Activated naive CD4-positive, alpha-beta T cell treated with anti-CD3 and anti-CD28 coated beads, Interleukin-2, amount 50 U/mL, for 72 hours (primary cell): ENCODE data around the gene DAPK3. TPM values are rescaled to one million over a fixed set of nuclear protein-coding genes. Genes with fewer than 3 reads are reported as not detected.
"Not testable (repeated sequence)": the region's sequence is repeated elsewhere in the genome, so short reads cannot be mapped to it uniquely, and the experiment has no call there.

Experiments
- ATAC-seq, 2 donors: fragments of 150-1000 bp; cut with Tn5 transposase; 2 replicates each; pipeline ENCODE4 v1.10.0; 2021; ENCODE audit warnings: mild to moderate bottlenecking in 2 of 2, moderate library complexity in 2 of 2
- DNase-seq, 2 donors: peaks; one replicate each; pipeline ENCODE4 v3.0.0; 2021 to 2022; ENCODE audit warnings: low spot score in 2 of 2
- H3K27ac Mint-ChIP-seq, 2 donors: one replicate each; pipeline ENCODE4 v1.8.0; 2022; ENCODE audit warnings: mild to moderate bottlenecking in 2 of 2, mixed read lengths in 2 of 2
- H3K36me3 Mint-ChIP-seq, 2 donors: one replicate each; pipeline ENCODE4 v1.8.0; 2022; ENCODE audit warnings: mixed read lengths in 2 of 2
- H3K9me3 Mint-ChIP-seq, 2 donors: one replicate each; pipeline ENCODE4 v1.8.0; 2022; ENCODE audit warnings: mixed read lengths in 2 of 2
- total RNA-seq, 2 donors: library from RNA; stranded (reverse); gene quantifications; one replicate each; pipeline ENCODE4 v1.2.3, GENCODE V29; 2022

DAPK3 gene
- total RNA-seq, 2 donors from 2014 or later = 28.4 to 61.4 TPM

DNA sequence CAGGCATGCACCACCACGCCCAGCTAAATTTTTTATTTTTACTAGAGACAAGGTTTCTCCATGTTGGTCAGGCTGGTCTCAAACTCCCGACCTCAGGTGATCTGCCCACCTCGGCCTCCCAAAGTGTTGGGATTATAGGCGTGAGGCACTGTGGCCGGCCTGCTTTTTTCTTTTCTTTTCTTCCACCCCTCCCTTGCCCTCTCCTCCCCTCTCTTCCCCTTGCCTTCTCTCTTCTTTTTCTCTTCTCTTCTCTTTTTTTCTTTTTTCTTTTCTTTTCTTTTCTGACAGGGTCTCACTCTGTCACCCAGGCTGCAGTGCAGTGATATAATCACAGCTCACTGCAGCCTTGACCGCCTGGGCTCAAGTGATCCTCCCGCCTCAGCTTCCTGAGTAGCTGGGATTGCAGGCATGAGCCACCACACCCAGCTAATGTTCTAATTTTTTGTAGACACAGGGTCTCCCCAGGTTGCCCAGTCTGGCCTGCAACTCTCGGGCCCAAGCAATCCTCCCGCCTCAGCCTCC is 18.1 kb downstream of the DAPK3 start:
- not testable (repeated sequence) for H3K9me3 Mint-ChIP-seq, DNase-seq, ATAC-seq, H3K36me3 Mint-ChIP-seq
- H3K27ac Mint-ChIP-seq = peak overlapping the region; percentile 9 to 13

DNA sequence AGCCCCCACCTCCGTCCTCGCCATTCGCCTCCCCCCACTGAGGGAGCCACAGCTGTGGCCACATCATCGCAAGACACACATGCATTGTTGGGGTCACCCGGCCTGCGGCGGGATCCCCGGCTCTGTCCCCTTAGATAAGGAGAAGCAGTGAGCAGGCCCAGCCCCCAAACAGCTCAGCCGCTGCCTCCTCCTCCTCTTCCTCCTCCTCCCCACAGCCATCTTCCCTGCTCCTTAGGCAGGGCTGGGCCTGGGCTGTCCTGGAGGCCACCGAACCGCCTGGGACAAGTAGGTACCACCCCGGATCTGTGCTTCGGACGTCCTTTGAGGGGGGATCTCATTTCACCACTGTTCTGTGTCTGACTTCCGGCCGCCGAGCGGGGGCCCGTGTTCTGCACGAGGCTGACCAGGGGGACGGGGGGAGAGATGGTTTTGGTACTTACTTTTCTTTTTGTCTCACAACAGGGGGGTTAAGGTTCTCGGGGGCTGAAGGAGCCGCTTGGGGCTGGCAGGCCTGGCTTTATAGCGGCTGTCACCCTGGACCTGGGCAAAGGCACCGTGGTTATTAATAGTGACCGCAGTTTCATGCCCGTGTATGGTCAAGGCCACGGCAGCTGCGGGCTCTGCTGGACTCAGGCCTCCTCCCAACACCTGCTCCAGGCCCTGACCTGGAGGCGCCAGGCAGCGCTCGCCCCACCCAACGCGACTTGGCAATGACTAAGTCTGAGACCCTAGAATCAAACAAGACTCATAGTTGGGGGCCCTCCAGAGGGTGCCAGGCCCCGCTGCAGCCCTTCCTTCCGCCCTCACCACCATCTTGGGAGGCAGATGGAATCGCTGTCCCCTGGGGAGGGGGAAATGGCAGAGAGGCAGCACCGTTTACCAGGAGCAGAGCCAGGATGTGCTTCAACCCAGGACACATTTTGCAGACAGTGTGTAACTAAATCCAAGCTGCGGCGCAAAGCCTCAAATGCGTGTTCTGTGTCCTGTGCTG is 19.7 kb downstream of the DAPK3 start:
- Mint-ChIP-seq H3K36me3 (no peaks in the 10 kb centered on the region), H3K9me3 (no peaks in the 10 kb centered on the region), H3K27ac (peak overlapping the region; percentile 14 to 64)
- ATAC-seq (peak; percentile 21 to 39), DNase-seq (no peak)

DNA sequence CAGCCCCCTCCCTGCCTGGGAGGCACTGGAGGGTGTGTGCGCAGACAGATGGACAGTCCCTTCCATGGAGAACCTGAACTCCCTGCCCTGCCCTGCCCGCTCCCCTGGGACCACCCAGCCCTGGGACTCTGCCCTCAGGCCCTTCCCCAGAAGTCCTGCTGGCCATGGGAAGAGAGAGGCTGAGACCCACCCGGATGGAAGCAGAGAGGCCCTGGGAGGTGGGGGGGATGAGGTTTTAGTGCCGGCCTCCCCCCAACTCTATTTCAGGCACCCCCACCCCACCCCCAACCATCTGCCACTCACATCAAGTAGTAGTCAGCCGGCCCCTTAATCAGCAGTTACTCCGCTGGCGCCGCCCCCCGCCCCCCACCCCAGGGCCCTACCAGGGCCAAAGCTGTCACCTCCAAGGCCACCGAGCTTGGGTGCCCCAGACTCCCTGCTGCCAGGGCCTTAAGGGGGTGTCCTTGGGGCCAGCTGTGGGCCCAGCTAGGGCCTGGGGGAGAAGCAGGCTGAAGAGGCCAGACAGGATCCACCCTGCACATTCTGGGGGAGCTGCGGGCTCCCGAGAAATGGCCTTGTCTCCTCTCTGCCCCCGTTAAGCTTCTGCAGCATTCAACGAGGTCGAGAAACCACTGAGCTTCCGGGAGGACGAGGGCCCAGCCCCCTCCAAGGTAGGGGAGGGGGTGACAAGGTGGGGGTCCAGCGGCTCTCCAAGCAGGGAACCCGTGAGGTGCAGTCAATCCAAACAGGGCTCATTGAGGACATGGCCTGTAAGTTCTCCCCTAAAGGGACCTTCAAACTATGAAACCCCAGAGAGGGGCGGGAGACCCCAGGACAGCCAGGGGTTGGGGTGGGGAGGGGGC is 20.7 kb downstream of the DAPK3 start:
- Mint-ChIP-seq H3K9me3 (no peaks in the 10 kb centered on the region), H3K36me3 (no peaks in the 10 kb centered on the region), H3K27ac (no peak overlapping the region)
- DNase-seq (no peak), ATAC-seq (no peak)

DNA sequence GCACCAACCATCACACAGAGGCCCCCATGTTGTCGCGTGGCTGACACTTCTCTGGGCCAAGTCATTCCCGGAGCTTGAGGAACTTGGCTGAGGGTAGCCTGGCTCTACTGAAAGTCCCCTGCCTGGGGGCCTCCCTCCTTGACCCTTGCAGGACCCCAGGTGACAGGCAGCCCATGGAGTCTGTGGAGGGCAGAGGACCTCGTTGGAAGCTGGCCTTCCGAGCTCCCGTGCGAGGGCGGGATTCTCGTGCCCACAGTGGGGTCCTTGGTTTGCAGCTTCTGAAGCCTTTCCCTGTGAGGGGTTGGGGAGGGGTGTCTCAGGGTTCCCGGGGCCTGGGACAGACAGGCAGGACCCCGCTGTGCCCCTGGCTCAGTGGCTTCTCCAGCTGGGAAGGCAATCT is 21.6 kb downstream of the DAPK3 start:
- DNase-seq (no peak), ATAC-seq (no peak)
- Mint-ChIP-seq H3K27ac (no peak overlapping the region), H3K9me3 (no peaks in the 10 kb centered on the region), H3K36me3 (no peaks in the 10 kb centered on the region)

DNA sequence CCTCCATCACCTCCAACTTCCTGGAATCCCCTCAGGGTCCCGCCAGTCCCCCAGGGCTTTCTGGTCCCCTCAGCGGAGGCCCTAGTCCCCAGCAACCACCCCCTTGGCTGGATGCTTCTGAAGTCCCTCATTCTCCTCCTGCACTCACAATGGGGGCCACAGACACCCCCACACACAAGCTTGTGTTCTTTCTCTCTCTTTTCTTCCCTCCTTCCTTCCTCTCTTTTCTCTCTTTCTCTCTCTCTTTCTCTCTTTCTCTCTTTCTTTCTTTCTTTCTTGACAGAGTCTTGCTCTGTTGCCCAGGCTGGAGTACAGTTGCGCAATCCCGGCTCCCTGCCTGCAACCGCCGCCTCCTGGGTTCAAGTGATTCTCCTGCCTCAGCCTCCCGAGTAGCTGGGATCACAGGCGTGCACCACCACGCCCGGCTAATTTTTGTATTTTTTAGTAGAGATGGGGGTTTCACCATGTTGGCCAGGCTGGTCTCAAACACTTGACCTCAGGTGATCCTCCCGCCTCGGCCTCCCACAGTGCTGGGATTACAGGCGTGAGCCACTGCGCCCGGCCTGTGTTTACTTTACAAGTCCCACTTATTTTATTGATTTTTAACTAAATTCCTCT is 23.5 kb downstream of the DAPK3 start:
- H3K27ac Mint-ChIP-seq, H3K9me3 Mint-ChIP-seq, H3K36me3 Mint-ChIP-seq, ATAC-seq, DNase-seq: not testable (repeated sequence)

DNA sequence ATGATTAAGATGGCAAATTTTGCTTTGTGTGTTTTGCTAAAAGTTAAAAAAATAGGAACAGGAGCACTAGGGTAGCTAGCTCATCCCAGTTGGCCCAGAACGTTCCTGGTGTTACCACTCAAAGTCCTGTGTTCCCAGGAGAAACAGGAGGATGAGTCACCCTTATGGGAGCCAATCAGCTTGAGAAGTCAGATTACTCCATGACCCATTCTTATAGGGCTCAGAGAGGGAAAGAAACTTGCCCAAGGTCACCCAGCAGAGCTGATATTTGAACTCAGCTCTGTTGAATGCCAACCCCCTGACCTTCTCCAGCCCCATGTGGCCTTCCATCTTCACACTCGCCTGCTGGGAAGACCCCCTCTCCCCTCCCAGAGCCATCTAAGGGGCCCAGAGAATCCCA is 25.1 kb downstream of the DAPK3 start:
- DNase-seq (no peak), ATAC-seq (no peak)
- no peak overlapping the region for H3K27ac Mint-ChIP-seq
- H3K9me3 Mint-ChIP-seq = no peaks in the 10 kb centered on the region
- no peaks in the 10 kb centered on the region for H3K36me3 Mint-ChIP-seq

DNA sequence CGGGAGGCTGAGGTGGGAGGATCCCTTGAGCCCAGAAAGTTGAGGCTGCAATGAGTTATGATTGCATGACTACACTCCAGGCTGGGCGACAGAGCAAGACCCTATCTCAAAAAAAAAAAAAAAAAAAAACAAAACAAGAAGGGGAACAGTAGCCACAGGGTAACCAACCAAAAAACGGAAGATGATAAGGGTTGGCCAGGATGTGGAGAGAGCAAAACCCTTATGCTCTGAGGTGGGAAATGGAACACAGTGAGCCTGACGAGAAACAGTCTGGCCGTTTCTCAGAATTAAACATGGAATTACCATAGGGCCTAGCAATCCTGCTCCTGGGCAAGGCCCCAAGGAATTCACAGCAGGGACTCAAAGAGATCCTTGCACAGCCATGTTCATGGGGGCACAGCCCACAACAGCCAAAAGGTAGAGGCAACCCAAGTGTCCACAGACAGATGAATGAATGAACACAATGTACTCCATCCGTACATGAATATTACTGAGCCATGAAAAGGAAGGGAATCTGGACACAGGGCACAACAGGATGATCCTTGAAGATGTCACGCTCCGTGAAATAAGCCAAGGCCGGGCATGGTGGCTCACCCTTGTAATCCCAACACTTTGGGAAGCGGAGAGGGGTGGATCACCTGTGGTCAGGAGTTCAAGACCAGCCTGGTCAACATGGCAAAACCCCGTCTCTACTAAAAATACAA is 26.7 kb downstream of the DAPK3 start:
- H3K9me3 Mint-ChIP-seq = no peaks in the 10 kb centered on the region
- no peak overlapping the region for H3K27ac Mint-ChIP-seq
- no peaks in the 10 kb centered on the region for H3K36me3 Mint-ChIP-seq
- DNase-seq (no peak), ATAC-seq (no peak)

DNA sequence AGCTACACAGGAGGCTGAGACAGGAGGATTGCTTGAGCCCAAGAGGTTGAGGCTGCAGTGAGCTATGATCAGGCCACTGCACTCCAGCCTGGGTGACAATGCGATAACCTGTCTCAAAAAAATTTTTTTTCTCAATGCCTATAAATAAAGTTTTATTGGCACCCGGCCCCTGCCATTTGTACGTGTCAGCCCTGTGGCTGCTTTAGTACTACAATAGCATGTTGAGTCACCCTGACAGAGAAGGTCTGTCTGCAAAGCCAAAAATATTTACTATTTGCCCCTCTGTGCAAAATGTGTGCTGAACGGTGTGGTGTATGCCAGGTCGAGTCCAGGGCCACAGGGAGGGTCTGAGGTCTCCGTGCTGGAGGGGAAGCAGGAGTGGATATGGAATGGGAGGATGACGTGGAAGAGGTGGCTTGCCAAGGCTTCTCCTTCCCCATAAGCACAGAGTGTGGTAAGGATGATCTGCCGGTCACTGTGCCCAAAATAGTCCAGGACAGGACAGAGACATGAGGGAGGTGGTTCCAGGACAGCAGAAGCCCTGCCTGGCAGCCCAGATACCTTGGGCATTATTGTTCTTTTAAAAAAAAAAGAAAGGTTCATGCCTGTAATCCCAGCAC is 28.0 kb downstream of the DAPK3 start:
- ATAC-seq (no peak), DNase-seq (no peak)
- H3K27ac Mint-ChIP-seq = no peak overlapping the region
- no peaks in the 10 kb centered on the region for H3K9me3 Mint-ChIP-seq
- no peaks in the 10 kb centered on the region for H3K36me3 Mint-ChIP-seq

DNA sequence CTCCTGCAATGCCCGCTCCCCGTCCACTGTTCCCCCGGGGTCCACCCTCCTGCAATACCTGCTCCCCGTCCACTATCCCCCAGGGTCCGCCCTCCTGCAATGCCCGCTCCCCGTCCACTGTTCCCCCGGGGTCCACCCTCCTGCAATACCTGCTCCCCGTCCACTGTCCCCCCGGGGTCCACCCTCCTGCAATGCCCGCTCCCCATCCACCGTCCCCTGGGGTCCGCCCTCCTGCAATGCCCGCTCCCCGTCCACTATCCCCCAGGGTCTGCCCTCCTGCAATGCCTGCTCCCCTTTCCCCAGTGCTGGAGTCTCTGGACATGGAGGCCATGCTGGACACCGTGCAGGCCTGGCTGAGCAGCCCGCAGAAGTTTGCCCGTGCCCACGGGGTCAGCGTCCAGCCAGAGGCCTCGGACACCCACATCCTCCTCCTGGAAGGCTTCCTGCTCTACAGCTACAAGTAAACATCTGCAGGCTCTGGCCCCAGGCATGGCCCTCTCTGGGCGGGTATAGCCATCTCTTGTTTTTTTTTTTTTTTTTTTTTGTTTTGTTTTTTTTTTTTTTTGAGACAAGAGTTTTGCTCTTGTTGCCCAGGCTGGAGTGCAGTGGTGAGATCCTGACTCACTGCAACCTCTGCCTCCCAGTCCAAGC is 32.5 kb downstream of the DAPK3 start:
- not testable (repeated sequence) for H3K9me3 Mint-ChIP-seq, H3K36me3 Mint-ChIP-seq, DNase-seq, ATAC-seq, H3K27ac Mint-ChIP-seq

DNA sequence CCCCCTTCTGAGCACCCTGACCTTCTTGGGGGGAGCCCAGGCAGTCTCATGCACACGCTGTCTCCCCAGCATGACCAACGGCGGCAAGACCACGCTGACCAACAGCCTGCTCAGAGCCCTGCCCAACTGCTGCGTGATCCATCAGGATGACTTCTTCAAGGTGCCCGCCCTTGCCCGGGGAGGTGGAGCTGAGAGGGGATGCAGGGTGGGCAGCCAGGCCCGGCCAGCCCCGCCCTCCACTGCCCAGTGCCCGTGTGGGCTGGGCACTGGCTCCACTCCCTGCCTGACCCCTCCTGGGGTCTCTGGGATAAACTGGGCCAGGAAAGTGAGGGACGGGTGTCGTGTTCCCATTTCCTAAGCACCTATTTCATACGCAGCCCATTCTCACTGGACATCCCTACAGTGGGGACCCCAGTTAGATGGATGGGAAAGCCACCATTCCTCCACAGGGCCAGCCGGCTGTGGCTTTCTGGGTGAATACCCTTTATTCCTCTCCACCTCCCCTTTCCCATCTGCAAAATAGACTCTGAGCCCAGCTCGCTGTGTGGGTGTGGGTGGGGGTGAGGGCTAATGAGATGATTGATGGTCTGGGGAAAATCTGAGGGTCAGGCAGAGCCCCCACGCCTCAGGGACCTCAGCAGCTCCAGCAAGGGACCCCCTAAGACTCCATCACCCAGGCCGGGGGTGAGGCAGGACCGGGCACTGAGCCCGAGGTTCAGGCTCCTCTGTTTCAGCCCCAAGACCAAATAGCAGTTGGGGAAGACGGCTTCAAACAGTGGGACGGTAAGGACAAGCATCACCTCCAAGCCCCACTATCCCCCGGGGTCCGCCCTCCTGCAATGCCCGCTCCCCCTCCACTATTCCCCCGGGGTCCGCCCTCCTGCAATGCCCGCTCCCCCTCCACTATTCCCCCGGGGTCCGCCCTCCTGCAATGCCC is 34.1 kb downstream of the DAPK3 start:
- no peaks in the 10 kb centered on the region for H3K9me3 Mint-ChIP-seq
- H3K27ac Mint-ChIP-seq = no peak overlapping the region
- ATAC-seq (no peak), DNase-seq (no peak)
- no peaks in the 10 kb centered on the region for H3K36me3 Mint-ChIP-seq

DNA sequence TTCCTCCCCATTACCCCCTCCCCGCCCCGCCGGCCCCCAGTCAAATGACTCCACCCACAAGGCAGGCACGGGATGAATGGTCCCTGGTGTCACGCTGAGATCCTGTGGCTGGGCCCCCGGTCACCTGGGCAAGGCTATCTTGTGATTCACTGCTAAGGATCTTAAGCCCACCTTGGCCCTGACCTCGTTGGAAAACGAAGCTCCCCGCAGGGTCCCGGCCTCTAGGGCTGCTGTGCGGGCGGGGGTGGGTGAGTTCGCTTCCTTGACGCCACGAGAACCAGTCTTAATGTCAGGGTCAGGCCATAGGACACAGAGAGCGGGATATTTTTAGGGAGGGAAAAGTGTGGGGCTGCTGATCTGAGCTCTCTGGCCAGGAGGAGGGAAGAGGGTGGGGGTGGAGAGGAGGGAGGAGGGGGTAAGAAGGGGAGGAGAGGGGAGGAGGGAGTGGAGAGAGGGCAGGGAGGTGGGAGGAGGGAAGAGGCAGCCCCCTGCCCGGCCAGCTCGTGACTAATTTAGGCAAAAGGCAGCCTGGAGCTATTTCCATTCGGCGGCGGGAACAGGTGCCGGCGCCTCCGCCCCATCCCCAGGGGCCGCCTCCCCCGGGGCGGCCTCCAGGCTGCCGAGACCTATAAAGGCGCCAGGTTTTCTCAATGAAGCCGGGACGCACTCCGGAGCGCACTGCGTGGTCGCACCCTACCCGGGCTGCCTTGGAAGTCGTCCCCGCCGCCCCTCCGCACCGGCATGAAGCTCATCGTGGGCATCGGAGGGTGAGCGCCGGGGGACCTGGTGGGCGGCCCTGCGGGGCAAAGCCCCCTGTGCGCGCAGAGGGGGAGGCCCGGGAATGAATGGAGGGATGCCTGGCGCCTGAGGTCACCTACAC is 37.7 kb downstream of the DAPK3 start, which contains the start of gene NMRK2:
NMRK2 (plus strand) TSS at position 139 of the 880 bp plus-strand sequence; CDS start at position 742, 603 bp downstream.
- ATAC-seq = no peak
- no peak for DNase-seq
- no peaks in the 10 kb centered on the region for H3K9me3 Mint-ChIP-seq

DNA sequence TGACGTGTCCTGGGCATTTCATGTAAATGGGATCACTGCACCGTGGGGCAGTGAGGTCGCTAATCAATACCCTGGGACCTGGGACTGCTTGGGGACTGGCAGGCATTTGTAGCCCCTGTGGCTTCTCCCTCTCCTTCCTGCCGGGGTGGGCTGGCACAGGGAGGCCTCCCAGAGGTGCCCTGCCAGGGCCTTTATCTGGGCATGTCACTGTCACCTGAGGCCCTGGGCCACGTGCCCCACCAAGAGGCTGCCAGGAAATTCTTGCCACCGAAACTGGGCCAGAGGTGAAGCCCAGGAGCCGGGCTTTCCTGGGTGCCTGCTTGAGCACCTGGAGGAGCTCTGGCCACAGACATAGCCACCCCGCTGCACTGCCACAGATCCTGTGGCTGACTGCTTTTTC is 39.9 kb downstream of the DAPK3 start:
- Mint-ChIP-seq H3K27ac (no peak overlapping the region), H3K36me3 (no peaks in the 10 kb centered on the region), H3K9me3 (no peaks in the 10 kb centered on the region)
- ATAC-seq (no peak), DNase-seq (no peak)

More for the DNA sequence above, 37.7 kb downstream of the DAPK3 start, which contains the start of gene NMRK2:
- Mint-ChIP-seq H3K27ac (no peak within 1 kb of the TSS), H3K36me3 (no peaks in the 10 kb centered on the region)

DNA sequence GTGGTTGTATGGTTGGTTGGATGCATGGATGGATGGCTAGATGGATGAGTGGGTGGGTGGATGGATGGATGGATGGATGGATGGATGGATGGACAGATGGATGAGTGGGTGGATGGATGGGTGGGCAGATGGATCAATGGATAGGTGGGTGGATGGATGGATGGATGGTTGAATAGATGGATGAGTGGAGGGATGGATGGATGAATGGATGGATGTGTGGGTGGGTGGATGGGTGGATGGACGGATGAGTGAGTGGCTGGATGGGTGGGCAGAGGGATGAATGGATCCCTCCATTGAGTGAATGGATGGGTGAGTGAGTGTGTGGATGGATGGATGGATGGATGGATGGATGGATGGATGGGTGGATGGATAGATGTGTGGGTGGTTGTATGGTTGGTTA is 47.0 kb downstream of the DAPK3 start:
- H3K36me3 Mint-ChIP-seq = no peaks in the 10 kb centered on the region
- H3K9me3 Mint-ChIP-seq = peaks cover 11 to 15% of the 10 kb centered on the region in 2 donors
- ATAC-seq = no peak
- H3K27ac Mint-ChIP-seq = no peak overlapping the region
- no peak for DNase-seq
